Endometrial microvascular endothelial cells (primary cell): ENCODE results near the gene OSBPL6. TPM values are rescaled to one million over a fixed set of nuclear protein-coding genes. Genes with fewer than 3 reads are reported as not detected.

Experiments used
- in situ Hi-C: cut with HindIII; loops from 2 replicates; pipeline ENCODE4 v1.10.0; 2017; ENCODE audit warnings: low sequenced_read_pairs, low pct_unique_long_range_greater_than_20kb; ENCODE audit errors: inconsistent ontology term
- total RNA-seq: library from RNA; depleted of rRNA; stranded (reverse); fragments of >200 nt; gene quantifications from one replicate; pipeline ENCODE4 v1.2.3, GENCODE V29; 2015; ENCODE audit errors: inconsistent ontology term

The OSBPL6 gene
- total RNA-seq, 1 donor from 2014 or later = 1.7 TPM

- in situ Hi-C loops = loop anchor here (25.0 kb wide), 1 partner anchor 275 kb away; no protein-coding TSS in a partner anchor
Measured at GRCh38 chr2:178412047-178412446, 217.7 kb downstream of the OSBPL6 start.

- in situ Hi-C loops = loop anchor here (25.0 kb wide), 1 partner anchor 275 kb away; no protein-coding TSS in a partner anchor
Measured at GRCh38 chr2:178412453-178412852, 218.1 kb downstream of the OSBPL6 start.

DNA sequence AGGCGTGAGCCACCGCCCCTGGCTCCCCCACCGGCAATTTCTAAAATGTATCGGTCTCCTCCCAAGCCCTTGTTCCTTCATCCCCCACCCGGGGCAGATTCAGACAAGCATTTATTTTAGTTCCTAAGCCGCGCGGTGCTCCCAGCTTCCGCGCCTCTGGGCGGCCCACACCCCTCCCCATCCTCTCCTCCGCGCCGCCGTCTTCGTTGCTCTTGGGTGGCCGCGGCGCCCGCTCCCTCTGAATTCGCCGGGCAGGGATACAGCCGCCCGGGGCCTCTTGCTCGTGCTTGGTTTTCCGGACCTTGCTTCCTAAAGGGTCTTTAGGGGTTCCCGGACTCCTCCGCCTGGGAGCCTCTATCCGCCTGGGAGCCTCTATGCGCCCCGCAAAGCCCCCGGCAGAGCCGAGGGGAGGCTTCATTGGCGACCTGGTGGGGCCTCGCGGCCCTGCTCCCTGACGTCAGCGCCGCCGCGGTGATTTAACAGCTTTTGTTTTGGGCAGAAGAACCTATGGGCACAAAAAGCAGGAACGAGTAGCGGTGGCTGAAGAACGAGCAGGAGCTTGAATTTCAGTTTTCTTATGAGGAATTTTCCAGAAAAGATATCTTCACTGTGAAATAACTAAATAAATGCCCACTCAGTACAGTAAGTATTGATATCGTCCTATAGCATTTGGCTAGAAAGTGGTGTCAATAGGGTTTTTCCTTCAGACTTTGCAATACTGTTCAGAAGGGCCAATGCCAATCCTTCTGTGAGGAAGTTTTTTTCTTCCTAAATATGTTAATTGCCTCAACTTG lies 219.4 kb downstream of the OSBPL6 start:
- in situ Hi-C loops = loop anchor here (25.0 kb wide), 1 partner anchor 276 kb away; no protein-coding TSS in a partner anchor

- in situ Hi-C loops = loop anchor here (25.0 kb wide), 1 partner anchor 277 kb away; no protein-coding TSS in a partner anchor
Measured at GRCh38 chr2:178414266-178415247, 220.2 kb downstream of the OSBPL6 start.

DNA sequence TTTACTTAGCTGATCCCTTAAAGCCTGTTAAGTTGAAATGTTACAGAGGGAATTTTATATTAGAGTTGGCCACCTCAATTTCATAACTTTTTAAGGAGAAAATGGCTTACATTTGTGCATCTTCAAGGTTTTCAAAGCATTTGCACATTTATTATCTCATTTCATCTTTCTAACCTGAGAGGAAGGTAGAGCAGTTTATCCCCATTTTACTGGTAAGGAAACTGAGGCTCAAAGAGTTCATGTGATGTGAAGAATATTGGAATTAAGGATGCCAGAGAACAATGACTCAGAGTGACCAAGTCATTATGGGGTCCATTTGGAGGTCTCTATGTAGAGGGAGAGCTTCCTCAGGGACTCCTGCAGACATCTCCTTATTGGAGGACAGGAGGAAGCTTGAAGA lies 221.7 kb downstream of the OSBPL6 start:
- in situ Hi-C loops = loop anchor here (25.0 kb wide), 1 partner anchor 279 kb away; no protein-coding TSS in a partner anchor

GRCh38 chr2:178417916-178418315 lies 223.6 kb downstream of the OSBPL6 start:
- in situ Hi-C loops = loop anchor here (25.0 kb wide), 1 partner anchor 281 kb away; no protein-coding TSS in a partner anchor

DNA sequence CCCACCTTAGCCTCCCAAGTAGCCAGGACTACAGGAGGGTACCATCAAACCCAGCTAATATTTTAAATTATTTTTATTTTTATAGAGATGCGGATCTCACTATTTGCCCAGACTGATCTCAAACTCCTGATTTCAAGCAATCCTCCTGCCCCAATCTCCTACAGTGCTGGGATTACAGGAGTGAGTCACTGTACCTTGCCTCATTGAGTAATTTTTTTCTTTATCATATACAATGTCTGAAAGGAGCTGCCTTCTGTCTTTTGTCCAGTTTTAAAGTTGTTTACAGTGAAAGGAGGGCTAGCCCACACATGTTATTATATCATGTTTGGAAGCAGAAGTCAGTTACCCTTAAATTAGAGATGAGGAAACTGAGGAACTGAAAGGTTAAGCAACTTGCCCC lies 224.1 kb downstream of the OSBPL6 start:
- in situ Hi-C loops = loop anchor here (25.0 kb wide), 1 partner anchor 281 kb away; no protein-coding TSS in a partner anchor

DNA sequence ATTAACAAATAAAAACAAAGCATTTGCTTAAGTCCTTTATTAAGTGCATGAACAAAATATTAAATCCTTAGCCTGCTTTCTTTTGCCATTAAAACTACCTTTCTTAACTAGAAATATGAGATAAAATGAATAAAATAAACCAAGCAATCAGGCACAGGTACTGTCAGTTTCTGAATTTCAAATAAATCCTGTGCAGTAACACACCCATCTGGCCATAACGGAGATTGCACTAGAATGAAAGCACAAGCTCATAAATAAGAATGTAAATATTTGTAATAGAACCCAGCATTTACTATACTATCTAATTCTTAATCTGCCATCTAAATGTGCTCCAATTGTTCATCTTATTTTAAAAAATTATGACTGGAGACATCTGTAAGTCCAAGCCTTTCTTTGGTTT lies 224.8 kb downstream of the OSBPL6 start:
- in situ Hi-C loops = loop anchor here (25.0 kb wide), 1 partner anchor 282 kb away; no protein-coding TSS in a partner anchor

DNA sequence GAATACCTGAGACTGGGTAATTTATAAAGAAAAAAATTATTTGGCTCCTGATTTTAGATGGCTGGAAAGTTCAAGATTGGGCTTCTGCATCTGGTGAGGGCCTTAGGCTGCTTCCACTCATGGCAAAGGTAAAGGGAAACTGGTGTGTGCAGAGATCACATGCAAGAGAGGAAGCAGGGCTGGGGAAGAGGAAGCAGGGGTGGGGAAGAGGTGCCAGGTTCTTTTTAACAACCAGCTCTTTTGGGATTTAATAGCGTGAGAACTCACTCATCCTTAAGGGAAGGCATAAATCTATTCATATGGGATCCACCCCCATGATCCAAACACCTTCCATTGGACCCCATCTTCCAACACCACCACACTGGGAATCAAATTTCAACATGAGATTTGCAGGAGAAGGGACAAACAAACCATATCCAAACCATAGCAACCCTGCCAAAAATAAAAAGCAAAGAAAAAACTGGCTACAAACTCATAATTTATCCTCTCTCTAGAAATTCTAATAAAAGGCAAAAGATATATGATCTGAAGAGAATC lies 226.2 kb downstream of the OSBPL6 start:
- in situ Hi-C loops = loop anchor here (25.0 kb wide), 1 partner anchor 283 kb away; no protein-coding TSS in a partner anchor

GRCh38 chr2:178422097-178422496 lies 227.8 kb downstream of the OSBPL6 start:
- in situ Hi-C loops = loop anchor here (25.0 kb wide), 1 partner anchor 285 kb away; no protein-coding TSS in a partner anchor

GRCh38 chr2:178423746-178424145 lies 229.4 kb downstream of the OSBPL6 start:
- in situ Hi-C loops = loop anchor here (25.0 kb wide), 1 partner anchor 286 kb away; no protein-coding TSS in a partner anchor

GRCh38 chr2:178425255-178425827 lies 231.0 kb downstream of the OSBPL6 start:
- in situ Hi-C loops = no loop called here

DNA sequence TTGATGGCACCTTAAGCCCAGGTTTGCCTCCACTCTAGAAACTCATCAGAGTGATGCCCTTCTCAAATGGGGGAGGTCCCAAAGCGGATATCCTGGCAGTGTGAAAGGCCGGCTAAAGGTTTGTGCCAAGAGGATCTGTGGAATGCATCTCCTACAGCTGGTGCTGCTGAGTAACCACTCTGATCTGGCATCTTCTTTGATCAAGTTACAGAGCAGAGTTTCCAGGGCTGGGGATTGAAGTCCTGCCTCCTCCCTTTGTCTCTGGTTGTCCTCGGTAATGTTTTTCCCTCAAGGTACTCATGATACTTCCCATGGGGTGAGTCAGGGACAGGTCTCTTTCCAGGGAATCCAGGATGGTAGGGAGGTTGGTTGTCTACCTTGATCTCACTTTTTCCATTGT lies 232.1 kb downstream of the OSBPL6 start:
- in situ Hi-C loops = no loop called here

- in situ Hi-C loops = no loop called here
Measured at GRCh38 chr2:178427458-178427857, 233.1 kb downstream of the OSBPL6 start.

DNA sequence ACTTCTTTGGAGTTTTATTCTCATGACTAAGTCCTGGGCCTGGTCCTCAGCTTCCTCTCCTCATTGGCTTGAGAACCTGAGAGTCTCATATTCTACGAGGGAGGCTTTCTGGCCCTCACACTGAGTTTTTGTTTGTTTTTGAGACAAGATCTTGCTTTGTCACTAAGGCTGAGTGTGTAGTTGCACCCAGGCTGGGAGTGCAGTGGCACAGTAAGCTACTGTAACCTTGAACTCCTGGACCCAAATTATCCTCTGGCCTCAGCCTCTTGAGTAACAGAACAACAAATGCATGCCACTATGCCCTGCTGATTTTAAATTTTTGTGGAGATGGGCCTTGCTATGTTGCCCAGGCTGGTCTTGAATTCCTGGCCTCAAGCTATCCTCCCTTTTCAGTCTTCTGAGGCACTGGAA lies 234.1 kb downstream of the OSBPL6 start:
- in situ Hi-C loops = no loop called here

DNA sequence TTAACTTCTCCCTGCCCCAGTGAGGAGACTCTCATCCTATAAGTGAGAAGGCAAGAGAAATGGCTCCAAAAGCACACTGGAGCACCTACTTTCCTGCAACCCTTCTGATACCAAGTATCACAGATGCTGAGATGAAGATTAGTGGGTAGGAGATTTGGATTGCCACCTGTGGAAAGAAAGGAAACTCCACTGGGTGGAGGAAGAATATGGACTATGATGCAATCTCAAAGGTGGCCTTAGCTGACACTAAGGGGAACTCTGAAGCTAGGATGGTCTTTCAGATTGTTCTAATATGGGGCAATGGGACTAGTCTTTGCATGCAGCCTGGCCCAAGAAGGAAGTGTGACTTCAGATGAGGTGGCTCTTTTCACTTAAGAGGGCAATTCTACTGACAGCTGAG lies 235.0 kb downstream of the OSBPL6 start:
- in situ Hi-C loops = no loop called here

- in situ Hi-C loops = no loop called here
Measured at GRCh38 chr2:178436662-178437061, 242.3 kb downstream of the OSBPL6 start.

DNA sequence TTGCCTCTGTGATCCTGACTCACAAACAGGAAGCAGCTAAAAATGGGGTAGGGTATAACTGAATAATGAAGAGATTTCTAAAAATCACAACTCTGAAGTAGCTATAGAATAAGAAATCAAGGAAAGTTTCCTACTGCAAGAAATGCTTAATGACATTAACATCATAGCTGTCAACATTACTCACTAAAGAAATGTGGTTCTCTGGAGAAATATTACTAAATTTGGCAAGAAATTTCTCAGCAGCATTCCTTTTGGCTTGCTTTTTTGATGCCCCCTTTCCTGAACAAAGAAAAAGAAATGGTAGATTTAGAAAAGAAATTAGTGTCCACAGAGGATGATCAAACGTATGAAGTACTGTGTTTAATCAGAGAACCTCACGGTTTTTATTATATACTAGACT lies 247.1 kb downstream of the OSBPL6 start:
- in situ Hi-C loops = no loop called here
